Testis (tissue), 3 donors: ENCODE measurements around the gene A1BG. TPM values are rescaled to one million over a fixed set of nuclear protein-coding genes. Genes with fewer than 3 reads are reported as not detected.

Experiments used
- DNase-seq: peaks from one replicate; pipeline ENCODE4 v3.0.0-alpha.2; 2019
- H3K27ac ChIP-seq, 2 donors: fragments of 200-600 bp; sonication (generic); one replicate each; pipeline ENCODE4 v1.5.1; 2019
- H3K27me3 ChIP-seq: fragments of 200-600 bp; sonication (generic); one replicate; pipeline ENCODE4 v1.5.1; 2019
- H3K36me3 ChIP-seq: fragments of 200-600 bp; sonication (generic); one replicate; pipeline ENCODE4 v1.5.1; 2017; ENCODE audit warnings: low read depth; ENCODE audit errors: missing control alignments
- H3K4me1 ChIP-seq: fragments of 200-600 bp; sonication (generic); one replicate; pipeline ENCODE4 v1.5.1; 2019
- H3K4me3 ChIP-seq, 2 donors: fragments of 200-600 bp; sonication (generic); one replicate each; pipeline ENCODE4 v1.5.1; 2017 to 2019
- H3K9me3 ChIP-seq: fragments of 200-600 bp; sonication (generic); one replicate; pipeline ENCODE4 v1.5.1; 2017
- POLR2A ChIP-seq: fragments of 450-650 bp; IDR thresholded peaks from one replicate; pipeline ENCODE4 v1.6.1; 2017; ENCODE audit warnings: antibody characterized with exemption, mild to moderate bottlenecking, moderate library complexity
- WGBS, 2 donors: methylation state at CpG; one replicate each; pipeline ENCODE4 v1.1.5; 2018; 5-methylcytosine and 5-hydroxymethylcytosine counted together
- intact Hi-C: fragments of 100-400 bp; cut with DNase I; formaldehyde crosslinking; loops from one replicate; pipeline ENCODE4 v1.15.1; 2023; ENCODE audit warnings: low total_unique reads
- polyA plus RNA-seq: library from polyadenylated mRNA; stranded (reverse); fragments of 350-450 nt; fragmentation: Illumina TruSeq; extraction: RNeasy Lipid Tissue Mini Kit (QIAGEN cat#74804); gene quantifications from one replicate; pipeline ENCODE4 v1.2.3, GENCODE V29; 2014; ENCODE audit warnings: low read depth, low replicate concordance; ENCODE audit not compliant: insufficient read depth
- total RNA-seq, 2 donors: library from RNA; depleted of rRNA; stranded (reverse); fragments of >200 nt; gene quantifications; one replicate each; pipeline ENCODE4 v1.2.3, GENCODE V29; 2016
- TF ChIP-seq, protein P1 (sequence below), 3 experiments: fragments of 450-650 bp in 2 of 3; fragments of 200-600 bp in 1 of 3; sonication (generic) in 1 of 3; IDR thresholded peaks; one replicate each; pipeline ENCODE4 v1.5.1; 2016 to 2019; ENCODE audit warnings: antibody characterized with exemption in 3 of 3, mild to moderate bottlenecking in 2 of 3, moderate library complexity in 1 of 3

A1BG gene
- total and polyA plus RNA-seq, 3 donors from 2014 or later = 3.5 to 13.1 (median 4.5) TPM

DNA sequence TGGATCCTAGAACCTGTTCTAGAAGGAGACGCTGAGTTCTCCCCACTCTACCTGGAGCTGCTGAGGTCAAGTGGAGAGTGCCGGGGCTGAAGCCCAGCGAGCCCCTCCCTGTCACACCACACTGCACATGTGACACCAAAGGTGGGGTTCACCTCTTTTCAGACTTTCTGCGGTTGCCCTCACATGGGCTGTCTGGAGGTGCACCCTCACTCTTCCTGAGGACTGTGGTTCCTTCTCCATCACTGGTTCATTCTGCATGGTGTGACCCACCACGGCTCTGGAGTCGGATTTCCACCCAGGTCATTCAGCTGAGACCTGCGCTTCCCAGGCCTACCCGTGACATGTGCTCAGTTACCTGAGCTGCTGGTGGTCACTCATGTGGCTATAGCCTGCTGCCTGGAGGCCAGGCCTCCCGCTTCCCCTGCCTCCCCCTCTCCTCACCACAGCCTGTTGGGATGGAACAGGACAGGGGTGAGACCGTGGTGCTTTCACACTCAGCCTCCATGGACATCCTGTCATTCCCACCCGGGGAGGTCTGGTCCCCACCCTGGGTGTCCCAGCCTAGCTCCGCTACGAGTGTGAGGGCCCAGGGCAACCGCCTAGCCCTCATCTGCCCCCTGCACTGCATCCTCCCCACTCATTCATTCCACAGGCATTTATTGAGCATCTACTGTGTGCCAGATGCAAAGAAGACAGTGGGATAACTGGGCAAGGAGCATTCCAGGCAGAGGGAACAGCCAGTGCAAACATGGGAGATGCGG, 605 bp upstream of the A1BG start:
- Histone ChIP-seq H3K4me1 (peaks cover 7% of the 10 kb centered on the region), H3K4me3 (no peak overlapping the region), H3K27me3 (no peaks in the 10 kb centered on the region), H3K9me3 (no peaks in the 10 kb centered on the region), H3K27ac (no peak overlapping the region), H3K36me3 (no peaks in the 10 kb centered on the region)
- TF ChIP-seq, protein P1, sequence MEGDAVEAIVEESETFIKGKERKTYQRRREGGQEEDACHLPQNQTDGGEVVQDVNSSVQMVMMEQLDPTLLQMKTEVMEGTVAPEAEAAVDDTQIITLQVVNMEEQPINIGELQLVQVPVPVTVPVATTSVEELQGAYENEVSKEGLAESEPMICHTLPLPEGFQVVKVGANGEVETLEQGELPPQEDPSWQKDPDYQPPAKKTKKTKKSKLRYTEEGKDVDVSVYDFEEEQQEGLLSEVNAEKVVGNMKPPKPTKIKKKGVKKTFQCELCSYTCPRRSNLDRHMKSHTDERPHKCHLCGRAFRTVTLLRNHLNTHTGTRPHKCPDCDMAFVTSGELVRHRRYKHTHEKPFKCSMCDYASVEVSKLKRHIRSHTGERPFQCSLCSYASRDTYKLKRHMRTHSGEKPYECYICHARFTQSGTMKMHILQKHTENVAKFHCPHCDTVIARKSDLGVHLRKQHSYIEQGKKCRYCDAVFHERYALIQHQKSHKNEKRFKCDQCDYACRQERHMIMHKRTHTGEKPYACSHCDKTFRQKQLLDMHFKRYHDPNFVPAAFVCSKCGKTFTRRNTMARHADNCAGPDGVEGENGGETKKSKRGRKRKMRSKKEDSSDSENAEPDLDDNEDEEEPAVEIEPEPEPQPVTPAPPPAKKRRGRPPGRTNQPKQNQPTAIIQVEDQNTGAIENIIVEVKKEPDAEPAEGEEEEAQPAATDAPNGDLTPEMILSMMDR (IDR thresholded peaks at IDR 0.05) = no peak
- no peak for TF ChIP-seq POLR2A
- DNase-seq = no peak
- intact Hi-C loops = no loop called here
- 88 to 92% methylated on average over 13 to 15 of the region's 15 CpGs for WGBS, 2 donors

DNA sequence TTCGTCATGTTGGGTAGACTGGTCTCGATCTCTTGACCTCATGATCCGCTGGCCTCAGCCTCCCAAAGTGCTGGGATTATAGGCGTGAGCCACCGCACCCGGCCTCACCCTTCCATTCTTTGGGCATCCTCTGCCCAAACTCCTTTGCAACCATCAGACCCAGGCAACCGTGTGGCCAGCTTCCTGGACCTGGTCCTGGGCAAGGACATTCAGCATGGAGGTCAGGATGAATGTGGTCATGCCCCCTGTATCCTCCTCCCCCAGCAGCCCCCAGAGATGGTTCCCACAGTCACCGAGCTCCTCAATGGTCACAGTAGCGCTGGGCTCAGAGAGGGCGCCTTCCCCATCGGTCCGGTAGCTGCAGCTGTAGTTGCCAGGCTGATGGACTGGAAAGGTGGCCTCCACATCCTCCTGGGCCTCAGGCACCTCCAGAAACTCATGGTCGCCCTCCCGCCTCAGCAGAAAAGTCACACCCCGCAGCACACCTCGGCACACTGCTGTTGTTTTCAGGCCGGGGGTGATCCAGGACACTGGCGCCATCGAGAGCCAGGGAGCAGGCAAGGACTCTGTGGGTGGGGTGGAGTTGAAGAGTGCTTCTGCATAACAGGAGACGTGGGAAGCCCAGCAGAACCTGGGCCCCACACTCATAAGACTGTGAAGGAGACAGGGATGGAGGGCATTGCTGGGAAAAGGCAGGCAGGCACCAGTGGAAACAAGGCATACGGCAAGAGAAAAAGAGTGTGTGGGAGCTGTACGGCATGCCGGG, 1.1 kb downstream of the A1BG start:
- H3K4me1 ChIP-seq = peaks cover 7% of the 10 kb centered on the region
- TF ChIP-seq, protein P1 (IDR thresholded peaks at IDR 0.05) = no peak
- no peak for TF ChIP-seq POLR2A
- H3K27me3 ChIP-seq = no peaks in the 10 kb centered on the region
- intact Hi-C loops = no loop called here
- no peak overlapping the region for H3K4me3 ChIP-seq
- no peaks in the 10 kb centered on the region for H3K9me3 ChIP-seq
- H3K27ac ChIP-seq = no peak overlapping the region
- 81 to 82% methylated on average over 20 to 23 of the region's 23 CpGs for WGBS, 2 donors
- DNase-seq = no peak
- H3K36me3 ChIP-seq = no peaks in the 10 kb centered on the region

DNA sequence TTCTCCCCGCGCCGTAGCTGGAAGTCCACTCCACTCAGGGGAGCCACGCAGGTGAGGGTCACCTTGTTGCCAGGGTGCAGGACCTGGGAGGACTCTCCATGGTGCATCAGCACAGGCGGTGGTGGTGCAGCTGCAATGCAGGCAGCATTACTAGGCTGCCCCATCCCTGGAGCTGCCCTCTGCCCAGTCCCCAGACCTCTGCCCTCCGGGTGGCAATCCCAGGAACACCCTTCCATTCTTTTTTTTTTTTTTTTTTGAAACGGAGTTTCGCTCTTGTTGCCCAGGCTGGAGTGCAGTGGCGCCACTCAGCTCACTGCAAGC, 1.8 kb downstream of the A1BG start:
- intact Hi-C loops = no loop called here
- no peak for DNase-seq
- 80 to 84% methylated on average over 8 to 9 of the region's 9 CpGs for WGBS, 2 donors
- Histone ChIP-seq H3K27me3 (no peaks in the 10 kb centered on the region), H3K36me3 (no peaks in the 10 kb centered on the region), H3K4me3 (no peak overlapping the region), H3K4me1 (peaks cover 13% of the 10 kb centered on the region), H3K9me3 (no peaks in the 10 kb centered on the region), H3K27ac (no peak overlapping the region)
- TF ChIP-seq, protein P1 (IDR thresholded peaks at IDR 0.05) = no peak
- TF ChIP-seq POLR2A = no peak

DNA sequence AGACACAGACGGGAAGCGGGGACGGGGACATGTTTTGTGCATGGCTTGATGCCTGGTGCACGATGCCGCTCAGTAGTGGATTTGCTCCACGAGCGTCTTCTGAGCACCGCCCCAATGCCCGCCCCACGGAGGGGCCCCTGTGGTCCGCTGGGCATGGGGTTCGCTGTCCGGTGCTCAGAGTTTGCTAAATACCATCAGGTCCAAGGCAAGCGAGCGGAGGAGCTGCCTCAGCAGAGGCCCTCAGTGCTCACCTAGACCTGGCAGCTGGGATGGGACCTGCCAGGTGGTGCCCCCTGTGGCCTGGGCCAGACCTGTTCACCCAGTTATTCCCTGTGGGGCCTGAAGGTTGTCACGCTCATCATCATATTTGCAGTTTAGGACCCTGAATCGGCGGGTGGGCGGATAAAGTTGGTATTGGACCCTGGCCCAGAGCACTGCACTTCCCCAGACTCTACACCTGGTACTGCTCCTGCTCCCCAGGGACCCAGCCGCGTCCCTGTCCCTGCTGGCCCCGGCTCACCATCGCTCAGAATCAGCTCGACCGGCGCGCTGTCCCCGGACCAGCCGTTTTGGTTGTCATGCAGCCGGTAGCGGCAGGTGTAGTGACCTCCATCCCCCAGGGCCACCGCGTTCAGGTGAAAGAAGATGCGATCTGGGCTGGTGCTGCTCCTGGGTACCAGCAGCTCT, 2.3 kb downstream of the A1BG start:
- no peak overlapping the region for H3K27ac ChIP-seq
- H3K4me3 ChIP-seq = peak overlapping the region in 1 of 2 donors; percentile 21
- TF ChIP-seq, protein P1 (IDR thresholded peaks at IDR 0.05) = no peak
- no peak for TF ChIP-seq POLR2A
- intact Hi-C loops = no loop called here
- H3K9me3 ChIP-seq = no peaks in the 10 kb centered on the region
- H3K36me3 ChIP-seq = no peaks in the 10 kb centered on the region
- peaks cover 13% of the 10 kb centered on the region for H3K4me1 ChIP-seq
- WGBS, 2 donors = 62 to 65% methylated on average over 16 to 34 of the region's 34 CpGs
- DNase-seq = no peak
- H3K27me3 ChIP-seq = no peaks in the 10 kb centered on the region
